Measurements from ENCODE around the gene C13orf42.

GRCh38 chr13:51112771-51113170 lies 1.7 kb upstream of the C13orf42 start:
- TF ChIP-seq CTCF (conservative IDR thresholded peaks at IDR 0.05 in 1 of 2, IDR thresholded peaks at IDR 0.05 in 1 of 2; ENCODE audit: extremely low read depth in 1 of 2, insufficient read depth in 1 of 2, low read depth in 1 of 2, low read length in 2 of 2): no peak
- no peak for TF ChIP-seq EZH2 (IDR thresholded peaks at IDR 0.05; ENCODE audit: borderline replicate concordance, low read length)

Measured in mammary epithelial cell (primary cell).